GM18498 (cell line): ENCODE measurements around the gene PPP1R3G.

ENCODE experiments used
- ATAC-seq: cut with Tn5 transposase; IDR thresholded peaks from one replicate; pipeline ENCODE4 v1.9.1; 2021; ENCODE audit warnings: mild to moderate bottlenecking, moderate library complexity; ENCODE audit not compliant: unreplicated experiment

PPP1R3G gene

GRCh38 chr6:5091210-5092069 lies 6.3 kb downstream of the PPP1R3G start:
- no peak for ATAC-seq

GRCh38 chr6:5093231-5094015 lies 8.3 kb downstream of the PPP1R3G start:
- no peak for ATAC-seq

GRCh38 chr6:5094327-5094726 lies 9.2 kb downstream of the PPP1R3G start:
- no peak for ATAC-seq

GRCh38 chr6:5095236-5095635 lies 10.1 kb downstream of the PPP1R3G start:
- peak; percentile 83 for ATAC-seq

GRCh38 chr6:5096482-5096881 lies 11.3 kb downstream of the PPP1R3G start:
- ATAC-seq, result no peak

GRCh38 chr6:5098501-5099270 lies 13.5 kb downstream of the PPP1R3G start:
- no peak for ATAC-seq

- ATAC-seq, result no peak
Measured at GRCh38 chr6:5099537-5099936, 14.4 kb downstream of the PPP1R3G start.

GRCh38 chr6:5100806-5101205 lies 15.7 kb downstream of the PPP1R3G start:
- ATAC-seq, result no peak

- no peak for ATAC-seq
Measured at GRCh38 chr6:5102267-5102970, 17.3 kb downstream of the PPP1R3G start.

- no peak for ATAC-seq
Measured at GRCh38 chr6:5103250-5103649, 18.1 kb downstream of the PPP1R3G start.

GRCh38 chr6:5104667-5105066 lies 19.5 kb downstream of the PPP1R3G start:
- no peak for ATAC-seq

GRCh38 chr6:5105146-5105545 lies 20.0 kb downstream of the PPP1R3G start:
- no peak for ATAC-seq

GRCh38 chr6:5107341-5107740 lies 22.2 kb downstream of the PPP1R3G start:
- no peak for ATAC-seq

GRCh38 chr6:5108068-5108467 lies 22.9 kb downstream of the PPP1R3G start:
- no peak for ATAC-seq

GRCh38 chr6:5108536-5109150 lies 23.5 kb downstream of the PPP1R3G start:
- ATAC-seq, result no peak

GRCh38 chr6:5109436-5109835 lies 24.3 kb downstream of the PPP1R3G start:
- no peak for ATAC-seq

GRCh38 chr6:5110246-5110645 lies 25.1 kb downstream of the PPP1R3G start:
- ATAC-seq, result no peak

- no peak for ATAC-seq
Measured at GRCh38 chr6:5111626-5112025, 26.5 kb downstream of the PPP1R3G start.

- no peak for ATAC-seq
Measured at GRCh38 chr6:5112066-5112799, 27.1 kb downstream of the PPP1R3G start.

- ATAC-seq, result no peak
Measured at GRCh38 chr6:5113096-5113495, 28.0 kb downstream of the PPP1R3G start.
